B cell (primary cell): ENCODE data around the gene IBTK. TPM values are rescaled to one million over a fixed set of nuclear protein-coding genes. Genes with fewer than 3 reads are reported as not detected.

ENCODE experiments used
- ATAC-seq: fragments of 200-7000 bp; cut with Tn5 transposase; one replicate; pipeline ENCODE4 v1.10.0; 2021; ENCODE audit warnings: low read depth, mild to moderate bottlenecking, moderate number of reproducible peaks, moderate library complexity
- CTCF ChIA-PET: fragments of 350-600 bp; sonication (Branson Sonifier 250); formaldehyde crosslinking; loops from one replicate; lab custom pipeline; 2021; ENCODE audit warnings: antibody characterized with exemption, inconsistent platforms; lab: Charles Lee
- POLR2A ChIA-PET: fragments of 350-600 bp; sonication (Branson Sonifier 250); formaldehyde crosslinking; loops from one replicate; lab custom pipeline; 2021; ENCODE audit warnings: antibody characterized with exemption; lab: Charles Lee
- DNase-seq: peaks from one replicate; pipeline ENCODE4 v3.0.0; 2013
- H2AFZ ChIP-seq: 2 replicates; pipeline ENCODE4 v1.6.1; 2012; ENCODE audit warnings: mild to moderate bottlenecking, low read depth, low read length; ENCODE audit not compliant: insufficient read depth, poor library complexity, severe bottlenecking
- H3K27ac ChIP-seq, 2 donors: 1 replicate in 1 of 2; 2 replicates in 1 of 2; pipeline ENCODE4 v1.5.1; 2012 to 2013; ENCODE audit warnings: low read length in 2 of 2, mild to moderate bottlenecking in 2 of 2, moderate library complexity in 1 of 2
- H3K27me3 ChIP-seq, 4 experiments: fragments of 200-600 bp in 1 of 4; sonication (generic) in 1 of 4; replicated peaks in 1 of 4; 1 replicate in 2 of 4; 2 replicates in 2 of 4; pipeline versions ENCODE4 v1.6.1 to v1.7.0; 2013 to 2016; ENCODE audit warnings: low read length in 3 of 4, mild to moderate bottlenecking in 2 of 4, mixed read lengths in 1 of 4, moderate library complexity in 1 of 4; ENCODE audit not compliant: insufficient read depth in 4 of 4, control insufficient read depth in 3 of 4; ENCODE audit errors: control extremely low read depth in 1 of 4
- H3K36me3 ChIP-seq, 2 experiments: replicated peaks in 1 of 2; 1 replicate in 1 of 2; 2 replicates in 1 of 2; pipeline versions ENCODE4 v1.6.1 to v1.7.1; 2013; ENCODE audit warnings: low read length in 1 of 2; ENCODE audit not compliant: insufficient read depth in 2 of 2, control insufficient read depth in 1 of 2; ENCODE audit errors: control extremely low read depth in 1 of 2, extremely low read depth in 1 of 2
- H3K4me1 ChIP-seq, 2 donors: fragments of 200-600 bp in 1 of 2; sonication (generic) in 1 of 2; 1 replicate in 1 of 2; 2 replicates in 1 of 2; pipeline versions ENCODE4 v1.5.1 to v1.6.1; 2013 to 2017; ENCODE audit warnings: low read length in 2 of 2; ENCODE audit not compliant: control insufficient read depth in 2 of 2, insufficient read depth in 2 of 2
- H3K4me2 ChIP-seq: replicated peaks from 2 replicates; pipeline ENCODE3; 2012; ENCODE audit warnings: mild to moderate bottlenecking, low read depth, low read length; ENCODE audit not compliant: poor library complexity, severe bottlenecking
- H3K4me3 ChIP-seq, 5 experiments: fragments of 200-600 bp in 1 of 5; sonication (generic) in 1 of 5; 1 replicate in 3 of 5; 2 replicates in 2 of 5; pipeline versions ENCODE4 v1.5.1 to v1.7.0; 2011 to 2016; ENCODE audit warnings: low read length in 4 of 5, mild to moderate bottlenecking in 4 of 5, low read depth in 2 of 5, control low read depth in 1 of 5, moderate library complexity in 1 of 5; ENCODE audit not compliant: insufficient read depth in 1 of 5; ENCODE audit errors: control extremely low read depth in 1 of 5, extremely low read depth in 1 of 5
- H3K79me2 ChIP-seq: fragments of 200-600 bp; sonication (generic); one replicate; pipeline ENCODE4 v1.6.0; 2016; ENCODE audit warnings: low read length; ENCODE audit not compliant: control insufficient read depth, insufficient read depth
- H3K9ac ChIP-seq: fragments of 200-600 bp; sonication (generic); 2 replicates; pipeline ENCODE4 v1.6.1; 2017; ENCODE audit warnings: mild to moderate bottlenecking, low read length, moderate library complexity
- H3K9me3 ChIP-seq, 3 donors: one replicate each; pipeline versions ENCODE4 v1.6.1 to v1.7.1; 2013; ENCODE audit warnings: low read length in 2 of 3; ENCODE audit not compliant: control insufficient read depth in 2 of 3, insufficient read depth in 1 of 3; ENCODE audit errors: control extremely low read depth in 1 of 3
- H4K20me1 ChIP-seq: 2 replicates; pipeline ENCODE4 v1.6.0; 2012; ENCODE audit warnings: mild to moderate bottlenecking, low read length; ENCODE audit not compliant: insufficient read depth, control insufficient read depth, poor library complexity, severe bottlenecking
- H3K27ac Mint-ChIP-seq: one replicate; pipeline ENCODE4 v1.8.0; 2021; ENCODE audit warnings: mixed read lengths
- H3K27me3 Mint-ChIP-seq: one replicate; pipeline ENCODE4 v1.8.0; 2021; ENCODE audit warnings: mixed read lengths
- H3K4me1 Mint-ChIP-seq: one replicate; pipeline ENCODE4 v1.8.0; 2021; ENCODE audit warnings: mixed read lengths
- H3K4me3 Mint-ChIP-seq: one replicate; pipeline ENCODE4 v1.8.0; 2021; ENCODE audit warnings: mixed read lengths
- H3K9me3 Mint-ChIP-seq: one replicate; pipeline ENCODE4 v1.8.0; 2022; ENCODE audit warnings: mixed read lengths; ENCODE audit not compliant: insufficient read depth
- CTCF ChIP-seq: fragments of 200-600 bp; IDR thresholded peaks from one replicate; pipeline ENCODE4 v1.8.0; 2022; ENCODE audit warnings: antibody characterized with exemption, mild to moderate bottlenecking
- EZH2 ChIP-seq: IDR thresholded peaks from 2 replicates; pipeline ENCODE4 v1.6.1; 2012; ENCODE audit warnings: borderline replicate concordance, low read depth, mild to moderate bottlenecking, moderate library complexity, low read length; ENCODE audit not compliant: insufficient read depth, poor library complexity, severe bottlenecking
- WGBS: methylation state at CpG from one replicate; pipeline ENCODE4 v1.1.5; 2013; ENCODE audit warnings: missing lambda C conversion rate; ENCODE audit not compliant: insufficient coverage; 5-methylcytosine and 5-hydroxymethylcytosine counted together
- intact Hi-C: fragments of 100-400 bp; cut with micrococcal nuclease; formaldehyde crosslinking; loops from one replicate; pipeline ENCODE4 v1.10.0; 2022
- polyA plus RNA-seq: library from polyadenylated mRNA; depleted of rRNA; stranded (reverse); fragments of >200 nt; gene quantifications from 2 replicates; pipeline ENCODE4 v1.2.3, GENCODE V29; 2012
- total RNA-seq, 2 donors: library from RNA; stranded (reverse); fragments of 120-200 nt in 1 of 2; gene quantifications; 1 replicate in 1 of 2; 2 replicates in 1 of 2; pipeline versions ENCODE4 v1.2.3 to v1.2.4, GENCODE V29; 2013 to 2022

The IBTK gene
- total and polyA plus RNA-seq, 2 donors (not counting 1 experiment from before 2014, with no cell fraction given) = 4.4 to 28.3 TPM

GRCh38 chr6:82264321-82264720, 16.8 kb upstream of the IBTK start:
- Mint-ChIP-seq H3K4me3 (no peak overlapping the region), H3K4me1 (no peaks in the 10 kb centered on the region), H3K27me3 (peaks cover 13% of the 10 kb centered on the region), H3K27ac (no peak overlapping the region), H3K9me3 (no peaks in the 10 kb centered on the region)
- no peak for DNase-seq
- Histone ChIP-seq H3K36me3 (no peaks in the 10 kb centered on the region), H3K27me3 (no peaks in the 10 kb centered on the region), H3K9me3 (no peaks in the 10 kb centered on the region), H2AFZ (no peak overlapping the region), H3K9ac (no peak overlapping the region), H3K4me2 (no peak overlapping the region), H3K4me1 (no peaks in the 10 kb centered on the region), H3K79me2 (no peaks in the 10 kb centered on the region), H3K27ac (no peak overlapping the region), H3K4me3 (no peak overlapping the region), H4K20me1 (no peaks in the 10 kb centered on the region)
- ATAC-seq = no peak
- POLR2A ChIA-PET = no interaction called here
- TF ChIP-seq EZH2 = no peak
- no peak for TF ChIP-seq CTCF
- CTCF ChIA-PET = no interaction called here
- intact Hi-C loops = no loop called here

GRCh38 chr6:82263916-82264315, 16.4 kb upstream of the IBTK start:
- Mint-ChIP-seq H3K27me3 (peaks cover 13% of the 10 kb centered on the region), H3K4me3 (no peak overlapping the region), H3K4me1 (no peaks in the 10 kb centered on the region), H3K27ac (no peak overlapping the region), H3K9me3 (no peaks in the 10 kb centered on the region)
- intact Hi-C loops = no loop called here
- Histone ChIP-seq H3K4me1 (no peaks in the 10 kb centered on the region), H3K36me3 (no peaks in the 10 kb centered on the region), H3K27me3 (no peaks in the 10 kb centered on the region), H3K4me3 (no peak overlapping the region), H4K20me1 (no peaks in the 10 kb centered on the region), H3K79me2 (no peaks in the 10 kb centered on the region), H3K9ac (no peak overlapping the region), H3K9me3 (no peaks in the 10 kb centered on the region), H3K4me2 (no peak overlapping the region), H3K27ac (no peak overlapping the region), H2AFZ (no peak overlapping the region)
- ATAC-seq = no peak
- no peak for DNase-seq
- POLR2A ChIA-PET = no interaction called here
- CTCF ChIA-PET = no interaction called here
- WGBS = 86% methylated on average over 1 of the region's 3 CpGs
- TF ChIP-seq EZH2 = no peak
- TF ChIP-seq CTCF = no peak
